Ectodermal cell (in vitro differentiated cells): Measurements from ENCODE around the gene CCNC.

Experiments
- H3K27ac ChIP-seq: 2 replicates; pipeline ENCODE4 v1.7.0; 2013; ENCODE audit warnings: mild to moderate bottlenecking, low read depth, low read length; ENCODE audit not compliant: insufficient read depth, poor library complexity, severe bottlenecking
- H3K27me3 ChIP-seq: 2 replicates; pipeline ENCODE4 v1.7.0; 2013; ENCODE audit warnings: mild to moderate bottlenecking, low read length; ENCODE audit not compliant: insufficient read depth, control insufficient read depth, poor library complexity, severe bottlenecking
- H3K36me3 ChIP-seq: one replicate; pipeline ENCODE4 v1.7.0; 2013; ENCODE audit warnings: low read length; ENCODE audit not compliant: control insufficient read depth, insufficient read depth
- H3K4me1 ChIP-seq: one replicate; pipeline ENCODE4 v1.7.0; 2013; ENCODE audit warnings: low read length; ENCODE audit not compliant: control insufficient read depth, insufficient read depth
- H3K4me3 ChIP-seq: 2 replicates; pipeline ENCODE4 v1.7.0; 2013; ENCODE audit warnings: low read depth, low read length, control low read depth; ENCODE audit not compliant: insufficient read depth
- H3K9me3 ChIP-seq: 2 replicates; pipeline ENCODE4 v1.7.0; 2013; ENCODE audit warnings: mild to moderate bottlenecking, low read length, moderate library complexity; ENCODE audit not compliant: control insufficient read depth
- WGBS, 2 experiments: methylation state at CpG; one replicate each; pipeline ENCODE4 v1.1.7; 2013; ENCODE audit warnings: missing lambda C conversion rate in 2 of 2; 5-methylcytosine and 5-hydroxymethylcytosine counted together

The CCNC gene

GRCh38 chr6:99501762-99502161 is 66.7 kb downstream of the CCNC start:
- 87 to 93% methylated on average over 2 of the region's 2 CpGs for WGBS, 2 experiments
- Histone ChIP-seq H3K27me3 (no peaks in the 10 kb centered on the region), H3K9me3 (no peaks in the 10 kb centered on the region), H3K4me3 (no peak overlapping the region), H3K36me3 (peaks cover 9% of the 10 kb centered on the region), H3K27ac (no peak overlapping the region), H3K4me1 (no peaks in the 10 kb centered on the region)

- Histone ChIP-seq H3K9me3 (no peaks in the 10 kb centered on the region), H3K36me3 (peaks cover 9% of the 10 kb centered on the region)
- 93 to 100% methylated on average over 1 of the region's 1 CpG for WGBS, 2 experiments
Measured at GRCh38 chr6:99498421-99498820, 70.0 kb downstream of the CCNC start.

GRCh38 chr6:99495466-99495865 is 73.0 kb downstream of the CCNC start:
- no CpG with 5 or more reads among the region's 1 CpG for WGBS, 2 experiments
- Histone ChIP-seq H3K36me3 (no peaks in the 10 kb centered on the region), H3K27ac (no peak overlapping the region), H3K4me3 (no peak overlapping the region), H3K27me3 (no peaks in the 10 kb centered on the region), H3K4me1 (no peaks in the 10 kb centered on the region), H3K9me3 (no peaks in the 10 kb centered on the region)

More at GRCh38 chr6:99498421-99498820, 70.0 kb downstream of the CCNC start:
- Histone ChIP-seq H3K27ac (no peak overlapping the region), H3K27me3 (no peaks in the 10 kb centered on the region), H3K4me1 (no peaks in the 10 kb centered on the region), H3K4me3 (no peak overlapping the region)
